ENCODE results near the gene HOXA10. TPM values are rescaled to one million over a fixed set of nuclear protein-coding genes. Genes with fewer than 3 reads are reported as not detected.

Gene HOXA10
- total RNA-seq, 2 experiments from 2014 or later, result not detected

GRCh38 chr7:27150568-27151340, 23.4 kb downstream of the HOXA10 start:
- Mint-ChIP-seq H3K36me3 (ENCODE audit: low read depth) (no peaks in the 10 kb centered on the region), H3K27ac (no peak overlapping the region), H3K4me3 (peak overlapping the region; percentile 79), H3K27me3 (peaks cover 98% of the 10 kb centered on the region), H3K4me1 (ENCODE audit: low read depth) (peaks cover 50% of the 10 kb centered on the region), H3K9me3 (no peaks in the 10 kb centered on the region)
- Histone ChIP-seq H3K36me3 (ENCODE audit: insufficient read depth, low read length) (no peaks in the 10 kb centered on the region), H3K4me3 (ENCODE audit: low read length) (peak overlapping the region; percentile 46), H3K27ac (ENCODE audit: low read depth in 1 of 2, low read length in 2 of 2) (no peak overlapping the region), H3K4me1 (ENCODE audit: insufficient read depth, low read length) (peaks cover 61% of the 10 kb centered on the region), H3K27me3 (ENCODE audit: control insufficient read depth in 1 of 2, insufficient read depth in 2 of 2, low read length in 2 of 2) (peaks cover 91 to 98% of the 10 kb centered on the region in 2 experiments), H3K9me3 (ENCODE audit: control insufficient read depth in 1 of 2, insufficient read depth in 1 of 2, low read length in 2 of 2) (peaks cover 0 to 64% of the 10 kb centered on the region in 2 experiments)
- TF ChIP-seq CTCF (IDR thresholded peaks at IDR 0.05), result peak; percentile 85
- ChIA-PET POLR2A (interaction anchor here (0.6 to 1.5 kb wide), 2 partner anchors 11 to 42 kb away, joined by 4 to 5 read pairs; no protein-coding TSS in a partner anchor), CTCF (interaction anchor here (0.6 to 4.0 kb wide), 25 partner anchors 8 to 1291 kb away, joined by 3 to 51 read pairs (median 3); partner anchors contain the start of gene HOXA9)
- ATAC-seq (ENCODE audit: poor library complexity) (peak; percentile 85), DNase-seq (peak in 13 of 14 experiments; percentile 31 to 86 (median 59))
- intact Hi-C loops (cut with DNase I, micrococcal nuclease), result loop anchor here (2.0 to 5.0 kb wide), 3 partner anchors 18 to 47 kb away; partner anchors contain the start of gene HOXA11 (in 1 of the 2)

- Mint-ChIP-seq H3K27me3 (peaks cover 93% of the 10 kb centered on the region), H3K27ac (no peak overlapping the region), H3K4me3 (no peak overlapping the region), H3K36me3 (ENCODE audit: low read depth) (no peaks in the 10 kb centered on the region), H3K4me1 (ENCODE audit: low read depth) (peaks cover 43% of the 10 kb centered on the region), H3K9me3 (no peaks in the 10 kb centered on the region)
- intact Hi-C loops (cut with DNase I, micrococcal nuclease), result loop anchor here (2.0 to 5.0 kb wide), 3 partner anchors 19 to 47 kb away; partner anchors contain the start of gene HOXA11 (in 1 of the 2)
- peaks cover 86 to 95% of the 10 kb centered on the region in 2 experiments for H3K27me3 ChIP-seq (ENCODE audit: control insufficient read depth in 1 of 2, insufficient read depth in 2 of 2, low read length in 2 of 2)
- H3K27ac ChIP-seq (ENCODE audit: low read depth in 1 of 2, low read length in 2 of 2), result no peak overlapping the region
- no peaks in the 10 kb centered on the region for H3K36me3 ChIP-seq (ENCODE audit: insufficient read depth, low read length)
- peaks cover 0 to 64% of the 10 kb centered on the region in 2 experiments for H3K9me3 ChIP-seq (ENCODE audit: control insufficient read depth in 1 of 2, insufficient read depth in 1 of 2, low read length in 2 of 2)
- POLR2A ChIA-PET, result interaction anchor here (0.6 to 1.5 kb wide), 2 partner anchors 11 to 43 kb away, joined by 4 to 5 read pairs; no protein-coding TSS in a partner anchor
- DNase-seq (no peak), ATAC-seq (ENCODE audit: poor library complexity) (no peak)
- CTCF ChIA-PET, result interaction anchor here (0.6 to 4.0 kb wide), 25 partner anchors 9 to 1290 kb away, joined by 3 to 51 read pairs (median 3); partner anchors contain the start of gene HOXA9
- peaks cover 53% of the 10 kb centered on the region for H3K4me1 ChIP-seq (ENCODE audit: insufficient read depth, low read length)
- no peak for TF ChIP-seq CTCF (IDR thresholded peaks at IDR 0.05)
- no peak overlapping the region for H3K4me3 ChIP-seq (ENCODE audit: low read length)
These were observed 24.1 kb downstream of the HOXA10 start for GRCh38 chr7:27149842-27150567.
